Daoy (cell line): ENCODE data around the gene APP. TPM values are rescaled to one million over a fixed set of nuclear protein-coding genes. Genes with fewer than 3 reads are reported as not detected.

Source experiments
- DNase-seq: peaks from one replicate; pipeline ENCODE4 v3.0.0-alpha.2; 2015; ENCODE audit warnings: low read depth
- total RNA-seq: library from RNA; depleted of rRNA; stranded (reverse); fragments of >200 nt; shearing (Covaris generic); gene quantifications from 2 replicates; pipeline ENCODE4 v1.2.3, GENCODE V29; 2014

Gene APP
- total RNA-seq, 1 experiment from 2014 or later, result 162 TPM

GRCh38 chr21:26067836-26068594 is 102.6 kb downstream of the APP start:
- DNase-seq, result peak; percentile 8

- DNase-seq, result no peak
Observed at GRCh38 chr21:26064506-26064905, 106.1 kb downstream of the APP start.

- no peak for DNase-seq
Observed at GRCh38 chr21:26061437-26061836, 109.1 kb downstream of the APP start.

- no peak for DNase-seq
Observed at GRCh38 chr21:26060335-26061115, 110.0 kb downstream of the APP start.

- no peak for DNase-seq
Observed at GRCh38 chr21:26057477-26058170, 112.9 kb downstream of the APP start.

- DNase-seq, result peak; percentile 11
Observed at GRCh38 chr21:26055841-26056264, 114.7 kb downstream of the APP start.

GRCh38 chr21:26055010-26055409 is 115.6 kb downstream of the APP start:
- no peak for DNase-seq

GRCh38 chr21:26052057-26052456 is 118.5 kb downstream of the APP start:
- DNase-seq, result no peak

GRCh38 chr21:26050857-26051256 is 119.7 kb downstream of the APP start:
- no peak for DNase-seq

GRCh38 chr21:26049803-26050202 is 120.8 kb downstream of the APP start:
- DNase-seq, result no peak

GRCh38 chr21:26047279-26047967 is 123.1 kb downstream of the APP start:
- no peak for DNase-seq

GRCh38 chr21:26043891-26044290 is 126.7 kb downstream of the APP start:
- DNase-seq, result no peak

- DNase-seq, result no peak
Observed at GRCh38 chr21:26042181-26042876, 128.2 kb downstream of the APP start.

GRCh38 chr21:26041431-26042180 is 129.0 kb downstream of the APP start:
- peak; percentile 43 for DNase-seq

GRCh38 chr21:26036916-26037315 is 133.7 kb downstream of the APP start:
- DNase-seq, result no peak

GRCh38 chr21:26032263-26032662 is 138.3 kb downstream of the APP start:
- DNase-seq, result peak; percentile 9

GRCh38 chr21:26028183-26028582 is 142.4 kb downstream of the APP start:
- DNase-seq, result no peak

GRCh38 chr21:26027696-26028095 is 142.9 kb downstream of the APP start:
- peak; percentile 23 for DNase-seq

- no peak for DNase-seq
Observed at GRCh38 chr21:26025536-26026512, 144.7 kb downstream of the APP start.
